ENCODE measurements around the gene SPTSSB. TPM values are rescaled to one million over a fixed set of nuclear protein-coding genes. Genes with fewer than 3 reads are reported as not detected.

Gene SPTSSB
- total RNA-seq, 1 experiment from 2014 or later = 15.7 TPM

DNA sequence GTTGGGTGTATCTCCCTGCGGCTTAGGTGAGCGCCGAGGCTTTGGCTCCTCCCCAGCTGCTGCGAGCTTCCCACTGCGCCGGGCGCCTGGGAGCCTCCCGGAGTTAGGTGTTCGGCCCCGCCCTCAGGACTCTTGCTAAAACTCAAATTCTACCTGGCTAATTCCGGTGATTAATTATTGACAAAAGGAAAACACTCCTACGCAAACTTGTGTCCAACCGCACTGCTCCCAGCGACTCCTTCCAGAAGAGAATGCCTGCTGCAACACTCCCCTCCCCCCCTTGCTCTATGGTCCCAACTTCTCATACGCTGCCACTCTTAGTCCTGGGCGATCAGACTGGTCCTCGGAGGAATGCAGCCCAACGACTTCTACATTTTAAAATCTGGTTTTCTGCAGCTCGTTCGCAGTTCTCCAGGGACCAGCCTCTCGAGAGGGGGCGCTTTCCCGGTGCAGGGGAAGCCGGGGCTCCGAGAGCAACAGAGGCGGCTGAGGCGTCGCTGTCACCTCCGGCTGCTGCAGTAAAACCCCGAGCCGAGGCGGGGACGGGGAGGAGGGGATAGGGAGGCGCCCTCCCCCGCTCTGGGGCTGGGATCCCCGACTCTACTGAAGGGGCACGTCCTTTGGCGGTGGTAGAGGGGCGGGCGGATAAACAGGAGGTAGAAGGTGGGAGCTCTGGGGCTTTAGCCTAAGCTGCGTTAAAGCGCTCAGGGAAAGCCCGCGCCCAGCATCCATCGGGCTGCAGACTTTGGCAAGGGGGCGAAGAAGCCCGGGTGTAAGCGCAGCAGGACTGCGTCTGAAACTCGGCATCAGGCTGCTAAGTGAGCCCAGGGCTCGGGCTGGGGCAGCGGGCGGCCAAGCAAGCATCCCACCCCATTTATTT lies at the start of gene SPTSSB (continued):
- TF ChIP-seq, protein P1, sequence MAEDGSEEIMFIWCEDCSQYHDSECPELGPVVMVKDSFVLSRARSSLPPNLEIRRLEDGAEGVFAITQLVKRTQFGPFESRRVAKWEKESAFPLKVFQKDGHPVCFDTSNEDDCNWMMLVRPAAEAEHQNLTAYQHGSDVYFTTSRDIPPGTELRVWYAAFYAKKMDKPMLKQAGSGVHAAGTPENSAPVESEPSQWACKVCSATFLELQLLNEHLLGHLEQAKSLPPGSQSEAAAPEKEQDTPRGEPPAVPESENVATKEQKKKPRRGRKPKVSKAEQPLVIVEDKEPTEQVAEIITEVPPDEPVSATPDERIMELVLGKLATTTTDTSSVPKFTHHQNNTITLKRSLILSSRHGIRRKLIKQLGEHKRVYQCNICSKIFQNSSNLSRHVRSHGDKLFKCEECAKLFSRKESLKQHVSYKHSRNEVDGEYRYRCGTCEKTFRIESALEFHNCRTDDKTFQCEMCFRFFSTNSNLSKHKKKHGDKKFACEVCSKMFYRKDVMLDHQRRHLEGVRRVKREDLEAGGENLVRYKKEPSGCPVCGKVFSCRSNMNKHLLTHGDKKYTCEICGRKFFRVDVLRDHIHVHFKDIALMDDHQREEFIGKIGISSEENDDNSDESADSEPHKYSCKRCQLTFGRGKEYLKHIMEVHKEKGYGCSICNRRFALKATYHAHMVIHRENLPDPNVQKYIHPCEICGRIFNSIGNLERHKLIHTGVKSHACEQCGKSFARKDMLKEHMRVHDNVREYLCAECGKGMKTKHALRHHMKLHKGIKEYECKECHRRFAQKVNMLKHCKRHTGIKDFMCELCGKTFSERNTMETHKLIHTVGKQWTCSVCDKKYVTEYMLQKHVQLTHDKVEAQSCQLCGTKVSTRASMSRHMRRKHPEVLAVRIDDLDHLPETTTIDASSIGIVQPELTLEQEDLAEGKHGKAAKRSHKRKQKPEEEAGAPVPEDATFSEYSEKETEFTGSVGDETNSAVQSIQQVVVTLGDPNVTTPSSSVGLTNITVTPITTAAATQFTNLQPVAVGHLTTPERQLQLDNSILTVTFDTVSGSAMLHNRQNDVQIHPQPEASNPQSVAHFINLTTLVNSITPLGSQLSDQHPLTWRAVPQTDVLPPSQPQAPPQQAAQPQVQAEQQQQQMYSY (CRISPR knock-in tag; IDR thresholded peaks at IDR 0.05) = no peak
- TF ChIP-seq TEAD1 (CRISPR knock-in tag; IDR thresholded peaks at IDR 0.05) = peak; percentile 62; the same call in 1 of the 2 replicates
- no peak for TF ChIP-seq ZNF138 (CRISPR knock-in tag; conservative IDR thresholded peaks at IDR 0.05)
- TF ChIP-seq SMAD4 (CRISPR knock-in tag; IDR thresholded peaks at IDR 0.05) = no peak
- no peak for TF ChIP-seq ZNF281 (CRISPR knock-in tag; IDR thresholded peaks at IDR 0.05)
- TF ChIP-seq ATF6 (CRISPR knock-in tag; IDR thresholded peaks at IDR 0.05) = no peak
- TF ChIP-seq CREM (CRISPR knock-in tag; IDR thresholded peaks at IDR 0.05) = peak; percentile 52; the same call in 1 of the 2 replicates
- TF ChIP-seq GRHL2 (CRISPR knock-in tag; IDR thresholded peaks at IDR 0.05; ENCODE audit: insufficient replicate concordance, severe bottlenecking) = no peak
- TF ChIP-seq SOX15 (CRISPR knock-in tag; IDR thresholded peaks at IDR 0.05) = no peak
- TF ChIP-seq, protein P2, sequence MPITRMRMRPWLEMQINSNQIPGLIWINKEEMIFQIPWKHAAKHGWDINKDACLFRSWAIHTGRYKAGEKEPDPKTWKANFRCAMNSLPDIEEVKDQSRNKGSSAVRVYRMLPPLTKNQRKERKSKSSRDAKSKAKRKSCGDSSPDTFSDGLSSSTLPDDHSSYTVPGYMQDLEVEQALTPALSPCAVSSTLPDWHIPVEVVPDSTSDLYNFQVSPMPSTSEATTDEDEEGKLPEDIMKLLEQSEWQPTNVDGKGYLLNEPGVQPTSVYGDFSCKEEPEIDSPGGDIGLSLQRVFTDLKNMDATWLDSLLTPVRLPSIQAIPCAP (CRISPR knock-in tag; IDR thresholded peaks at IDR 0.05) = no peak
- peak; percentile 48; the same call in 1 of the 2 replicates for TF ChIP-seq ARID4B (CRISPR knock-in tag; IDR thresholded peaks at IDR 0.05; ENCODE audit: borderline replicate concordance)
- TF ChIP-seq OVOL2 (CRISPR knock-in tag; IDR thresholded peaks at IDR 0.05; ENCODE audit: borderline replicate concordance) = no peak
- no peak for TF ChIP-seq TP53 (CRISPR knock-in tag; IDR thresholded peaks at IDR 0.05)
